K562 (cell line): ENCODE measurements around the gene VPS50. TPM values are rescaled to one million over a fixed set of nuclear protein-coding genes. Genes with fewer than 3 reads are reported as not detected.

Source experiments
- ATAC-seq: fragments of 200-7000 bp; cut with Tn5 transposase; 3 replicates; pipeline ENCODE4 v1.9.1; 2020; ENCODE audit warnings: moderate library complexity
- BruUV-seq: library from RNA; stranded (reverse); fragments of 400-500 nt; replicated peaks from 2 replicates; lab custom pipeline; 2021; lab: Mats Ljungman, UMichigan
- CTCF ChIA-PET: fragments of 300-600 bp; formaldehyde crosslinking; extraction: SDS; loops from one replicate; lab custom pipeline; 2021; ENCODE audit warnings: low intra/inter-chr PET ratio; lab: Yijun Ruan, JAX
- POLR2A ChIA-PET: fragments of 300-600, 350-650 bp; sonication (Branson Sonifier 250); formaldehyde crosslinking; extraction: SDS; loops from one replicate; lab custom pipeline; 2021; ENCODE audit warnings: antibody characterized with exemption, inconsistent platforms; lab: Yijun Ruan, JAX
- DNase-seq, 4 experiments: peaks; one replicate each; pipeline versions ENCODE4 v3.0.0 to v3.0.0-alpha.2; 2011 to 2018; ENCODE audit warnings: low spot score in 3 of 4, mixed read lengths in 3 of 4; ENCODE audit errors: extremely low read depth in 1 of 4
- FAIRE-seq: peaks from 2 replicates; lab custom pipeline; 2011; peaks lifted over from hg19 to GRCh38; lab: Jason Lieb, UNC
- H2AFZ ChIP-seq: 2 replicates; pipeline ENCODE4 v1.6.0; 2011; ENCODE audit warnings: low read depth, low read length, control low read depth, inconsistent platforms
- H3K27ac ChIP-seq: fragments of 200-600 bp; 3 replicates; pipeline ENCODE4 v1.8.0; 2011; ENCODE audit warnings: low read depth, mild to moderate bottlenecking, control low read depth, inconsistent platforms, low read length, moderate library complexity, mixed read lengths; ENCODE audit errors: extremely low read depth
- H3K27me3 ChIP-seq, 2 experiments: fragments of 300-600 bp in 1 of 2; 2 replicates in 1 of 2; 3 replicates in 1 of 2; pipeline versions ENCODE4 v1.6.0 to v1.8.0; 2011; ENCODE audit warnings: inconsistent platforms in 2 of 2, low read length in 2 of 2, mild to moderate bottlenecking in 1 of 2, mixed read lengths in 1 of 2, moderate library complexity in 1 of 2; ENCODE audit not compliant: control insufficient read depth in 2 of 2, insufficient read depth in 2 of 2
- H3K36me3 ChIP-seq: fragments of 300-600 bp; 3 replicates; pipeline ENCODE4 v1.8.0; 2011; ENCODE audit warnings: mild to moderate bottlenecking, low read length, inconsistent platforms; ENCODE audit not compliant: control insufficient read depth, insufficient read depth
- H3K4me1 ChIP-seq, 2 experiments: fragments of 200-600 bp in 1 of 2; replicated peaks in 1 of 2; 2 replicates in 1 of 2; 3 replicates in 1 of 2; pipeline versions ENCODE4 v1.5.1 to v1.8.0; 2011; ENCODE audit warnings: inconsistent platforms in 2 of 2, low read length in 2 of 2, mild to moderate bottlenecking in 1 of 2, mixed read lengths in 1 of 2, moderate library complexity in 1 of 2; ENCODE audit not compliant: control insufficient read depth in 2 of 2, insufficient read depth in 2 of 2
- H3K4me2 ChIP-seq: 2 replicates; pipeline ENCODE4 v1.6.1; 2011; ENCODE audit warnings: low read length, control low read depth, inconsistent platforms, mixed read lengths; ENCODE audit not compliant: insufficient read depth
- H3K4me3 ChIP-seq: fragments of 200-600 bp; sonication (generic), shearing (Covaris generic); 2 replicates; pipeline ENCODE4 v1.5.1; 2016; ENCODE audit warnings: control low read depth, inconsistent platforms
- H3K79me2 ChIP-seq: fragments of 200-600 bp; 3 replicates; pipeline ENCODE4 v1.8.0; 2011; ENCODE audit warnings: low read length, inconsistent platforms; ENCODE audit not compliant: control insufficient read depth, insufficient read depth
- H3K9ac ChIP-seq, 2 experiments: 2 replicates each; pipeline versions ENCODE4 v1.6.0 to v1.6.1; 2011; ENCODE audit warnings: low read depth in 2 of 2, low read length in 2 of 2, control low read depth in 1 of 2, inconsistent platforms in 1 of 2, mild to moderate bottlenecking in 1 of 2, mixed read lengths in 1 of 2; ENCODE audit not compliant: insufficient read depth in 1 of 2
- H3K9me1 ChIP-seq: one replicate; pipeline ENCODE4 v1.6.0; 2011; ENCODE audit warnings: inconsistent platforms, mild to moderate bottlenecking, low read length, moderate library complexity; ENCODE audit not compliant: control insufficient read depth, insufficient read depth
- H3K9me3 ChIP-seq: replicated peaks from 2 replicates; pipeline ENCODE4 v1.5.1; 2011; ENCODE audit warnings: low read depth, low read length, inconsistent platforms; ENCODE audit not compliant: control insufficient read depth, insufficient read depth
- H4K20me1 ChIP-seq: replicated peaks from 2 replicates; pipeline ENCODE4 v1.6.1; 2011; ENCODE audit warnings: low read length, inconsistent platforms, mixed read lengths; ENCODE audit not compliant: control insufficient read depth, insufficient read depth
- CBFA2T2 ChIP-seq: fragments of 450-650 bp; conservative IDR thresholded peaks from 2 replicates; pipeline ENCODE4 v1.6.1; 2017; ENCODE audit warnings: mild to moderate bottlenecking
- ELF4 ChIP-seq: fragments of 450-650 bp; formaldehyde crosslinking; IDR thresholded peaks from 2 replicates; pipeline ENCODE4 v1.4.0; 2022; ENCODE audit warnings: missing genetic modification characterization
- EWSR1 ChIP-seq: fragments of 450-650 bp; IDR thresholded peaks from 2 replicates; pipeline ENCODE4 v1.6.1; 2018; ENCODE audit warnings: borderline replicate concordance, mild to moderate bottlenecking, low read depth, moderate library complexity; ENCODE audit not compliant: partially characterized antibody
- POLR2AphosphoS2 ChIP-seq: IDR thresholded peaks from 2 replicates; pipeline ENCODE4 v1.6.1; 2012; ENCODE audit warnings: low read length, improper control_type of control experiment
- RAD51 ChIP-seq: fragments of 450-650 bp; IDR thresholded peaks from 2 replicates; pipeline ENCODE4 v1.7.1; 2016; ENCODE audit warnings: low read depth, mild to moderate bottlenecking, borderline replicate concordance
- SUPT5H ChIP-seq: fragments of 450-650 bp; IDR thresholded peaks from 2 replicates; pipeline ENCODE4 v1.6.1; 2016
- TRIM28 ChIP-seq: fragments of 450-650 bp; IDR thresholded peaks from 2 replicates; pipeline ENCODE4 v1.6.1; 2017
- ZKSCAN3 ChIP-seq: fragments of 250-450 bp; sonication (Bioruptor Pico); IDR thresholded peaks from 2 replicates; pipeline ENCODE4 v1.4.0; 2020
- ZNF311 ChIP-seq: fragments of 250-450 bp; sonication (Bioruptor Pico); IDR thresholded peaks from 2 replicates; pipeline ENCODE4 v1.4.0; 2020; ENCODE audit warnings: mild to moderate bottlenecking, moderate library complexity
- ZNF695 ChIP-seq: fragments of 450-650 bp; formaldehyde crosslinking; IDR thresholded peaks from 2 replicates; pipeline ENCODE4 v1.4.0; 2020; ENCODE audit warnings: mild to moderate bottlenecking, moderate library complexity
- ZNF830 ChIP-seq: fragments of 250-450 bp; sonication (Bioruptor Pico); IDR thresholded peaks from 2 replicates; pipeline ENCODE4 v1.5.0; 2021; ENCODE audit warnings: mild to moderate bottlenecking
- WGBS: fragments of 100-300 bp; shearing (Covaris generic); methylation state at CpG from one replicate; pipeline ENCODE4 v1.1.6; 2016; ENCODE audit warnings: low coverage, mixed read lengths; ENCODE audit not compliant: insufficient coverage; ENCODE audit errors: missing lambda C conversion rate; 5-methylcytosine and 5-hydroxymethylcytosine counted together
- in situ Hi-C: fragments of 300-500 bp; cut with MboI; formaldehyde crosslinking; loops from 4 replicates; pipeline ENCODE4 v1.15.0; 2018; ENCODE audit warnings: inconsistent platforms, mixed read lengths
- intact Hi-C: fragments of 100-400 bp; cut with micrococcal nuclease; formaldehyde crosslinking; loops from 2 replicates; pipeline ENCODE4 v1.14.2; 2022
- polyA plus RNA-seq, 8 experiments: library from polyadenylated mRNA; depleted of rRNA in 4 of 8; stranded (reverse) in 5 of 8; unstranded in 3 of 8; fragments of >200 nt; fragmentation: Nextera tagmentation in 2 of 8; fragmentation: Illumina TruSeq in 1 of 8; extraction: Ambion mirVana in 2 of 8; extraction: Trizol in 1 of 8; gene quantifications; 2 replicates each; pipeline versions ENCODE4 v1.2.1 to v1.2.3, GENCODE V29; 2011 to 2014; ENCODE audit warnings: inconsistent platforms in 1 of 8, missing spikeins in 1 of 8
- total RNA-seq, 7 experiments: library from RNA; depleted of rRNA in 6 of 7; stranded (reverse); fragments of >200 nt in 6 of 7; fragmentation: Illumina TruSeq in 2 of 7; extraction: Trizol in 2 of 7; gene quantifications; 2 replicates each; pipeline versions ENCODE4 v1.2.1 to v1.2.3, GENCODE V29; 2011 to 2021; ENCODE audit warnings: low replicate concordance in 1 of 7
- TF ChIP-seq, protein P1 (sequence below): sonication (generic); formaldehyde crosslinking; IDR thresholded peaks from 2 replicates; pipeline ENCODE4 v1.8.0; 2022; ENCODE audit warnings: missing genetic modification reagents, mild to moderate bottlenecking, borderline replicate concordance

Gene VPS50
- total and polyA plus RNA-seq, 9 of the 15 experiments (the other 6 are each of a cell fraction or from before 2014, with no cell fraction given): 10.5 to 29.4 (median 15.8) TPM

DNA sequence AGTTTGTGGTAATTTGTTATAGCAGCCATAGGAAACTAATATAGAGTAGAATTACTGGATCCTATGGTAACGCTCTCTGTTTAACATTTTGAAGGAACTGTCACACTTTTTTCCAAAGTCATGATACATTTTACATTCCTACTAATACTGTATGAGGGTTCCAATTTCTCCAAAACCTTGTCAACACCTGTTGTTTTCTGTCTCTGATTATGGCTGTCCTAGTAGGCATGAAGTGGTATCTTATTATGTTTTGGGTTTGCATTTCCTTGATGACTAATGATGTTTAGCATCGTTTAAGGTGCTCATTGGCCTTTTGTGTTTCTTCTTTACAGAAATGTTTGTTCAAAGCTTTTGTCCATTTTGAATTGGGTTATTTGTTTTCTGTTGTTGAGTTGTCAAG, 69.6 kb downstream of the VPS50 start:
- 88% methylated on average over 2 of the region's 2 CpGs for WGBS
- H3K9me3 ChIP-seq: no peaks in the 10 kb centered on the region

More for the DNA sequence above, 69.6 kb downstream of the VPS50 start:
- ChIA-PET CTCF (no interaction called here), POLR2A (interaction anchor here (1.0 kb wide), 1 partner anchor 10 kb away, joined by 3 read pairs; no protein-coding TSS in a partner anchor)
- H3K79me2 ChIP-seq: no peaks in the 10 kb centered on the region
- intact Hi-C loops: no loop called here
- no peak for FAIRE-seq
- no peak for DNase-seq
- no peak for ATAC-seq
- no peaks in the 10 kb centered on the region for H3K4me1 ChIP-seq
- no peak overlapping the region for H3K9ac ChIP-seq
- BruUV-seq: no TSS peak
- no peak overlapping the region for H2AFZ ChIP-seq
- no peak overlapping the region for H3K4me3 ChIP-seq
- H3K9me1 ChIP-seq: no peaks in the 10 kb centered on the region
- H3K36me3 ChIP-seq: no peaks in the 10 kb centered on the region; the same call in 2 of the 3 replicates
- TF ChIP-seq ZNF695 (CRISPR knock-in tag): no peak
- no peak for TF ChIP-seq ZKSCAN3 (CRISPR knock-in tag)
- TF ChIP-seq, protein P1, sequence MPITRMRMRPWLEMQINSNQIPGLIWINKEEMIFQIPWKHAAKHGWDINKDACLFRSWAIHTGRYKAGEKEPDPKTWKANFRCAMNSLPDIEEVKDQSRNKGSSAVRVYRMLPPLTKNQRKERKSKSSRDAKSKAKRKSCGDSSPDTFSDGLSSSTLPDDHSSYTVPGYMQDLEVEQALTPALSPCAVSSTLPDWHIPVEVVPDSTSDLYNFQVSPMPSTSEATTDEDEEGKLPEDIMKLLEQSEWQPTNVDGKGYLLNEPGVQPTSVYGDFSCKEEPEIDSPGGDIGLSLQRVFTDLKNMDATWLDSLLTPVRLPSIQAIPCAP (CRISPR knock-in tag): no peak
- no peak for TF ChIP-seq RAD51
- TF ChIP-seq POLR2AphosphoS2: no peak
- TF ChIP-seq ZNF311 (CRISPR knock-in tag): no peak
- no peak for TF ChIP-seq ZNF830 (CRISPR knock-in tag)
- TF ChIP-seq EWSR1: no peak
- no peak for TF ChIP-seq TRIM28
- no peak for TF ChIP-seq CBFA2T2
- TF ChIP-seq ELF4 (CRISPR knock-in tag): no peak
- no peak for TF ChIP-seq SUPT5H
- TF ChIP-seq, all 486 proteins: peak for 0
- H3K4me2 ChIP-seq: no peak overlapping the region
- no peaks in the 10 kb centered on the region for H3K27me3 ChIP-seq
- H4K20me1 ChIP-seq: no peaks in the 10 kb centered on the region
- H3K27ac ChIP-seq: no peak overlapping the region
- in situ Hi-C loops: no loop called here
